ENCODE data around the gene SYT1.

The SYT1 gene

DNA sequence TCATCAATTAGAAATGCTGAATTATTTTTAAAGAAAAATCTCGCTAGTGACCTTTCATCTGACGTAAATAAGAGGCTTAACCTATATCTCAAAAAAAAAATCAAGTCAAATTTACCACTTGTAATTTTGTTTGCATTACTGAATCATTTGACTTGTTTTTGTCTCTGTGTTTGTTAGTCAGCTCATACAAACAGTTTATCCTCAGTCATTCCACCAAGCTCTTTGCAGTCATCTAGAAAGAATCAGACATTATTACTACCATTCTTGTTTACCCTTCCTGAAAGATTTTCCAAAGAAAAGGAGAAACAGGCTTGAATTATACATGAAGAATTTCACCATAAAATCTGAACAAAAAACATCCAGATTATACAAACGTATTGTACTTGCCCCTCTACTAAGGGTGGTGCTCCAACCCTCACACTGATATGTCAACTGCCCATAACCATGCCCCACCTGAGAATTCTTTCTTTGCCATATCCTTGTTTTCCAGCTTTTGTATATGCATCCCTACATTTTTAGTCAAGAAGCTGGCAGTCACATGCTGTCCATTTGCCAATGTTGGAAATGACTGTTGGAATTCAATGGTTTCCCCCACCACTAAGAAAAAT is 569.0 kb downstream of the SYT1 start:
- H4K8ac ChIP-seq (ENCODE audit: low read length), result no peak overlapping the region
- no peak overlapping the region for H3K23ac ChIP-seq (ENCODE audit: low read length in 2 of 2)
- H4K91ac ChIP-seq (ENCODE audit: low read length), result no peak overlapping the region
- H2AK5ac ChIP-seq (ENCODE audit: low read length, severe bottlenecking), result no peak overlapping the region
- no peak overlapping the region for H3K9ac ChIP-seq (ENCODE audit: low read length)
- no peak for DNase-seq
- H3K36me3 ChIP-seq (ENCODE audit: control insufficient read depth in 1 of 2, insufficient read depth in 2 of 2, low read depth in 1 of 2, low read length in 2 of 2), result no peaks in the 10 kb centered on the region
- H3K9me3 ChIP-seq (ENCODE audit: control insufficient read depth, low read length), result no peaks in the 10 kb centered on the region
- no peaks in the 10 kb centered on the region for H3K4me1 ChIP-seq (ENCODE audit: control insufficient read depth, insufficient read depth, low read depth, low read length)
- H2BK5ac ChIP-seq (ENCODE audit: low read depth, low read length, poor library complexity, severe bottlenecking), result no peak overlapping the region
- no peak overlapping the region for H2BK15ac ChIP-seq (ENCODE audit: low read depth, poor library complexity, severe bottlenecking)
- H3K27me3 ChIP-seq (ENCODE audit: control insufficient read depth in 1 of 2, insufficient read depth in 1 of 2, low read length in 2 of 2), result no peaks in the 10 kb centered on the region
- no peak overlapping the region for H3K4ac ChIP-seq (ENCODE audit: low read depth in 1 of 2, low read length in 2 of 2)
- H3K4me2 ChIP-seq (ENCODE audit: low read length, poor library complexity, severe bottlenecking), result no peak overlapping the region
- no peak overlapping the region for H2AFZ ChIP-seq (ENCODE audit: low read depth, low read length)
- no peak overlapping the region for H3K27ac ChIP-seq (ENCODE audit: low read length, poor library complexity, severe bottlenecking)
- H2BK12ac ChIP-seq (ENCODE audit: low read length in 2 of 2), result no peak overlapping the region
- WGBS, result 82% methylated on average over 3 of the region's 3 CpGs
- no peak overlapping the region for H2BK120ac ChIP-seq (ENCODE audit: low read depth, low read length)
- H3K18ac ChIP-seq (ENCODE audit: low read depth in 1 of 2, low read length in 2 of 2), result peak overlapping the region in 1 of 2 experiments; percentile 21
- H3K79me1 ChIP-seq (replicated peaks; ENCODE audit: low read length, poor library complexity, severe bottlenecking), result no peaks in the 10 kb centered on the region
- no peak overlapping the region for H3K4me3 ChIP-seq (ENCODE audit: insufficient read depth in 1 of 2, low read depth in 1 of 2, low read length in 2 of 2)
- no peak overlapping the region for H3K14ac ChIP-seq (ENCODE audit: low read length in 2 of 2)

DNA sequence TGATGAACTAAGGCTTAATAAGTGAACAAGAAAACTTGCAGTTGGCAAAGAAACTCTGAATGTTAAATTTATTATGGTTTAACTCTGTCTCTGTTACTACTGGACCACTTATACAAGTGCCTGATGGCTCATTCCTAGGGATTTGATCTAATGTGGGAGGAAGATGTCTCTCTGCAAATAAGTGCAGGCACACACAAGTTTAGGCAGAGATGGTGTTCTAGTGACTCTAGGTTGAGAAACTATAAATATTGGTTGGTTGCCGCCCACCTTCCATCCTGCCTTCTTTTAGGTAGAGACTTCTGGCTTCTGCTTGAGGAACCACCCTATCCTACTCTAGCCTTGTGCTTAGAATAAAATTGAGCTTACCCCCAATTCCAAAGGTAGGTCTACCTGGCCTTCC is 570.0 kb downstream of the SYT1 start:
- Histone ChIP-seq H3K9me3 (ENCODE audit: control insufficient read depth, low read length) (no peaks in the 10 kb centered on the region), H4K91ac (ENCODE audit: low read length) (no peak overlapping the region), H3K14ac (ENCODE audit: low read length in 2 of 2) (no peak overlapping the region), H3K4me2 (ENCODE audit: low read length, poor library complexity, severe bottlenecking) (no peak overlapping the region), H2BK5ac (ENCODE audit: low read depth, low read length, poor library complexity, severe bottlenecking) (no peak overlapping the region), H4K8ac (ENCODE audit: low read length) (no peak overlapping the region), H3K9ac (ENCODE audit: low read length) (no peak overlapping the region), H2BK15ac (ENCODE audit: low read depth, poor library complexity, severe bottlenecking) (no peak overlapping the region), H2BK120ac (ENCODE audit: low read depth, low read length) (no peak overlapping the region), H3K27me3 (ENCODE audit: control insufficient read depth in 1 of 2, insufficient read depth in 1 of 2, low read length in 2 of 2) (no peaks in the 10 kb centered on the region), H3K4ac (ENCODE audit: low read depth in 1 of 2, low read length in 2 of 2) (no peak overlapping the region), H3K27ac (ENCODE audit: low read length, poor library complexity, severe bottlenecking) (no peak overlapping the region), H3K36me3 (ENCODE audit: control insufficient read depth in 1 of 2, insufficient read depth in 2 of 2, low read depth in 1 of 2, low read length in 2 of 2) (no peaks in the 10 kb centered on the region), H2BK12ac (ENCODE audit: low read length in 2 of 2) (no peak overlapping the region), H3K4me1 (ENCODE audit: control insufficient read depth, insufficient read depth, low read depth, low read length) (no peaks in the 10 kb centered on the region), H3K4me3 (ENCODE audit: insufficient read depth in 1 of 2, low read depth in 1 of 2, low read length in 2 of 2) (no peak overlapping the region), H3K18ac (ENCODE audit: low read depth in 1 of 2, low read length in 2 of 2) (peak overlapping the region in 1 of 2 experiments; percentile 9), H2AK5ac (ENCODE audit: low read length, severe bottlenecking) (no peak overlapping the region), H3K79me1 (replicated peaks; ENCODE audit: low read length, poor library complexity, severe bottlenecking) (no peaks in the 10 kb centered on the region), H2AFZ (ENCODE audit: low read depth, low read length) (no peak overlapping the region), H3K23ac (ENCODE audit: low read length in 2 of 2) (no peak overlapping the region)
- DNase-seq, result no peak
- WGBS, result 100% methylated on average over 1 of the region's 1 CpG

DNA sequence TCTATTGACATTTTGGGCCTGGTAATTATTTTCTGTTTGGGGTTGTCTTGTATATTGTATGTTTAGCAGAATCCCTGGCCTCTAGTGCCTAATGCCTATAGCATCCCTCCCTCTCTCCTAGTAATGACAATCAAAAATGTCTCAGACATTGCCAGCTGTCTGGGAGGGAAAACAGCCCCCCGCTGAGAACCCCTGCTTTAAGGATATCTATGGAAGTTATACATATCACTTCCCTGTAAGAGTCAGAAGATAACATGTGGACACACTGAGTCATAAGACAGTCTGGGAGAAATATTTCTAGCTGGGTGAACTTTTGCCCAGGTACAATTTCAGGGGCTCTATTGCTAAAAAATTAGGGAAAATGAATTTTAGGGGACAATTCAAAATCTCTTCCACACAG is 571.2 kb downstream of the SYT1 start:
- H3K4me3 ChIP-seq (ENCODE audit: insufficient read depth in 1 of 2, low read depth in 1 of 2, low read length in 2 of 2), result no peak overlapping the region
- no peak overlapping the region for H3K4ac ChIP-seq (ENCODE audit: low read depth in 1 of 2, low read length in 2 of 2)
- H3K9ac ChIP-seq (ENCODE audit: low read length), result no peak overlapping the region
- no peak overlapping the region for H3K27ac ChIP-seq (ENCODE audit: low read length, poor library complexity, severe bottlenecking)
- no peak overlapping the region for H3K4me2 ChIP-seq (ENCODE audit: low read length, poor library complexity, severe bottlenecking)
- no peak overlapping the region for H4K8ac ChIP-seq (ENCODE audit: low read length)
- DNase-seq, result no peak
- no peak overlapping the region for H2AK5ac ChIP-seq (ENCODE audit: low read length, severe bottlenecking)
- no CpG with 5 or more reads among the region's 1 CpG for WGBS
- H3K79me1 ChIP-seq (replicated peaks; ENCODE audit: low read length, poor library complexity, severe bottlenecking), result no peaks in the 10 kb centered on the region
- no peak overlapping the region for H3K14ac ChIP-seq (ENCODE audit: low read length in 2 of 2)
- no peak overlapping the region for H2BK5ac ChIP-seq (ENCODE audit: low read depth, low read length, poor library complexity, severe bottlenecking)
- no peaks in the 10 kb centered on the region for H3K36me3 ChIP-seq (ENCODE audit: control insufficient read depth in 1 of 2, insufficient read depth in 2 of 2, low read depth in 1 of 2, low read length in 2 of 2)
- no peak overlapping the region for H2BK12ac ChIP-seq (ENCODE audit: low read length in 2 of 2)
- H3K4me1 ChIP-seq (ENCODE audit: control insufficient read depth, insufficient read depth, low read depth, low read length), result no peaks in the 10 kb centered on the region
- no peak overlapping the region for H2BK120ac ChIP-seq (ENCODE audit: low read depth, low read length)
- no peak overlapping the region for H2AFZ ChIP-seq (ENCODE audit: low read depth, low read length)
- H4K91ac ChIP-seq (ENCODE audit: low read length), result no peak overlapping the region
- H3K9me3 ChIP-seq (ENCODE audit: control insufficient read depth, low read length), result no peaks in the 10 kb centered on the region
- no peak overlapping the region for H3K23ac ChIP-seq (ENCODE audit: low read length in 2 of 2)
- H2BK15ac ChIP-seq (ENCODE audit: low read depth, poor library complexity, severe bottlenecking), result no peak overlapping the region
- no peaks in the 10 kb centered on the region for H3K27me3 ChIP-seq (ENCODE audit: control insufficient read depth in 1 of 2, insufficient read depth in 1 of 2, low read length in 2 of 2)
- no peak overlapping the region for H3K18ac ChIP-seq (ENCODE audit: low read depth in 1 of 2, low read length in 2 of 2)

DNA sequence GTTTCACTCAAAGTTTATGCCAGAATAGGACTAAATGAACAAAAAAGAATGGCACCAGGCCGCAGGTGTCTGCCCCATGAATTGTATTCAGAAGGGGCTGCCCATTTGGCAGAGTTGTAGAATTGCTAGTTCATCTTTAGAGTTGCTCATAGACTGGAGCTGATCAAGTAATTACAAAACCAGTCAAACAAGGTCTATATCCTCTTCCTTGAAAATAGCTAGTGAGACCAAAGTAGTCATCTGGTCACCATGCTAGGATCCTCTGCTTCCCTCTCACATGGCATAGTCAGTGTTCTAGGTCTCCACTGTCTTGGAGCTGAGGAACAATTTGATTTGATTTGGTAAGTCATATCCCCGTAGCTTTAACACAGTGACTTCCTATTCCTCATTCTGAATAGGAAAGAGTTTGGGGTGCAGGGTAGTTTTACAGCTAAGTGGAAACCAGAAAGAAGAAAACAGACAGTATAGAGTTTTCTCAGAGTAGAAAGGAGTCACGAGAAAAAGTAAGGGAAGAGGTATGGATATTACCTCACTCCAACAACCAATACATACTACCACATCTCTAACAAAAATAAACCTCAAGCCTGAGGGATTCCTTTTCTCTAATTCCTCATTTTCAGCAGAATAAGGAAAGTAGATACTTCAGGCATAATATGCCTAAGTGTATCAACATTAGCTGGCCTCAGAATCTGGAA is 574.1 kb downstream of the SYT1 start:
- H3K36me3 ChIP-seq (ENCODE audit: control insufficient read depth in 1 of 2, insufficient read depth in 2 of 2, low read depth in 1 of 2, low read length in 2 of 2), result no peaks in the 10 kb centered on the region
- H3K9me3 ChIP-seq (ENCODE audit: control insufficient read depth, low read length), result no peaks in the 10 kb centered on the region
- peak overlapping the region; percentile 78 for H3K27ac ChIP-seq (ENCODE audit: low read length, poor library complexity, severe bottlenecking)
- H2BK5ac ChIP-seq (ENCODE audit: low read depth, low read length, poor library complexity, severe bottlenecking), result no peak overlapping the region
- no peak overlapping the region for H3K4me3 ChIP-seq (ENCODE audit: insufficient read depth in 1 of 2, low read depth in 1 of 2, low read length in 2 of 2)
- no peak overlapping the region for H2AFZ ChIP-seq (ENCODE audit: low read depth, low read length)
- no peaks in the 10 kb centered on the region for H3K27me3 ChIP-seq (ENCODE audit: control insufficient read depth in 1 of 2, insufficient read depth in 1 of 2, low read length in 2 of 2)
- no peak overlapping the region for H3K14ac ChIP-seq (ENCODE audit: low read length in 2 of 2)
- H3K4me2 ChIP-seq (ENCODE audit: low read length, poor library complexity, severe bottlenecking), result no peak overlapping the region
- H2AK5ac ChIP-seq (ENCODE audit: low read length, severe bottlenecking), result peak overlapping the region; percentile 70
- H2BK15ac ChIP-seq (ENCODE audit: low read depth, poor library complexity, severe bottlenecking), result no peak overlapping the region
- H4K91ac ChIP-seq (ENCODE audit: low read length), result no peak overlapping the region
- no peak overlapping the region for H3K23ac ChIP-seq (ENCODE audit: low read length in 2 of 2)
- H4K8ac ChIP-seq (ENCODE audit: low read length), result no peak overlapping the region
- WGBS, result 100% methylated on average over 1 of the region's 3 CpGs
- no peak overlapping the region for H3K4ac ChIP-seq (ENCODE audit: low read depth in 1 of 2, low read length in 2 of 2)
- H2BK12ac ChIP-seq (ENCODE audit: low read length in 2 of 2), result no peak overlapping the region
- H3K9ac ChIP-seq (ENCODE audit: low read length), result no peak overlapping the region
- peaks cover 6% of the 10 kb centered on the region for H3K4me1 ChIP-seq (ENCODE audit: control insufficient read depth, insufficient read depth, low read depth, low read length)
- H3K79me1 ChIP-seq (replicated peaks; ENCODE audit: low read length, poor library complexity, severe bottlenecking), result no peaks in the 10 kb centered on the region
- no peak overlapping the region for H3K18ac ChIP-seq (ENCODE audit: low read depth in 1 of 2, low read length in 2 of 2)
- DNase-seq, result no peak
- H2BK120ac ChIP-seq (ENCODE audit: low read depth, low read length), result no peak overlapping the region
